Stimulated activated CD8-positive, alpha-beta memory T cell treated with anti-CD3 and anti-CD28 coated beads, Interleukin-12 subunit alpha, Interleukin-12 subunit beta, amount 100 ng/mL, for 24 hours (primary cell): ENCODE results near the gene IMMP2L.
"Not testable (repeated sequence)": the region's sequence is repeated elsewhere in the genome, so short reads cannot be mapped to it uniquely, and the experiment has no call there.

ENCODE experiments used
- DNase-seq: peaks from one replicate; pipeline ENCODE4 v3.0.0-alpha.2; 2020; ENCODE audit errors: extremely low read depth

IMMP2L gene

DNA sequence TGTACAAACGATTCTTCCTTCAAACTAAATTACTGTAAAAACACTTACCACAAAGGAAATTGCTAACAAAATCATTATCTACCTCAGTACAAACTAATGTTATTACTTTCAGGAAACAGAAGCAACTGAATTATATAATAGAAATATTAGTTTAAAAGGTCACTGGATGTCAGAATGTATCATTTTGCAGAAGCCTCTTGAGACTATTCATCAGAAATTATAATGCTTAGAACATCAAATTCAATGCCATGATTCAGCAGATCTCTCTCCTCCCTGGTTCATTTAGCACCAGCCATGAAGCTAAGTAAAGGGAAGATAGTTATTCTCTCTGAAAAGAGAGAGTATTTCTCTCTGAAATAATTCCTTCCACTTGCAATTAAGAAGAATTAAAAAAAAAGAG lies 223.3 kb downstream of the IMMP2L start:
- no peak for DNase-seq

DNA sequence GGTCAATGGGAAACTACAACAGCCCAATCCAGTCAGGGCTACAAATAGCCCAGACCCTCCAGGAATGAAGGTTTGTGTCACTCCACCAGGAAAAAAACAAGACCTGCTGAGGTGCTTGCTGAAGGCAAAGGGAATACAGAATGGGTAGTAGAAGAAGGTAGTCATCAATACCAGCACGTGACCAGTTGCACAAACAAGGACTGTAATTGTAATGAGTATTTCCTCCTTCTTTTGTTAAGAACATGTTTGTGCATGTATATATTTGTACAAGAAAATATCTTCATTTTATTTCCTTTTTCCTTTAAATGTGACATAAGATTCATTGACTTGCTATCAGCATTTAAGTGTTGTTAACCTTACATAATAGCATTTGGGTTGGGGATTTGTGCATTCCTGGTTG lies 229.3 kb downstream of the IMMP2L start:
- no peak for DNase-seq

DNA sequence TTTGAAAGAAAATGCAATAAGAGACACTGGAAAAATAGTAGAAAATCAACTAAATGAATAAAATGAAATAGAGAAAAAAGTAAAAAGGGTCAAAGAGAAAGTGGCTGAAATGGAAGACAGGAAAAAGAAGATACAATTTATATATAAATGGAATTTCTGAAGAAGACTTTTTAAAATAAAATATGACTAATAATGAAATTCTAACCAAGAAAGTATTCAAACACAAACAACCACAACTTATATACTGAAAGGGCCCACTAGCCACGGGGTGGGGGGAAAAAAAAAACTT lies 232.1 kb downstream of the IMMP2L start:
- DNase-seq: no peak

DNA sequence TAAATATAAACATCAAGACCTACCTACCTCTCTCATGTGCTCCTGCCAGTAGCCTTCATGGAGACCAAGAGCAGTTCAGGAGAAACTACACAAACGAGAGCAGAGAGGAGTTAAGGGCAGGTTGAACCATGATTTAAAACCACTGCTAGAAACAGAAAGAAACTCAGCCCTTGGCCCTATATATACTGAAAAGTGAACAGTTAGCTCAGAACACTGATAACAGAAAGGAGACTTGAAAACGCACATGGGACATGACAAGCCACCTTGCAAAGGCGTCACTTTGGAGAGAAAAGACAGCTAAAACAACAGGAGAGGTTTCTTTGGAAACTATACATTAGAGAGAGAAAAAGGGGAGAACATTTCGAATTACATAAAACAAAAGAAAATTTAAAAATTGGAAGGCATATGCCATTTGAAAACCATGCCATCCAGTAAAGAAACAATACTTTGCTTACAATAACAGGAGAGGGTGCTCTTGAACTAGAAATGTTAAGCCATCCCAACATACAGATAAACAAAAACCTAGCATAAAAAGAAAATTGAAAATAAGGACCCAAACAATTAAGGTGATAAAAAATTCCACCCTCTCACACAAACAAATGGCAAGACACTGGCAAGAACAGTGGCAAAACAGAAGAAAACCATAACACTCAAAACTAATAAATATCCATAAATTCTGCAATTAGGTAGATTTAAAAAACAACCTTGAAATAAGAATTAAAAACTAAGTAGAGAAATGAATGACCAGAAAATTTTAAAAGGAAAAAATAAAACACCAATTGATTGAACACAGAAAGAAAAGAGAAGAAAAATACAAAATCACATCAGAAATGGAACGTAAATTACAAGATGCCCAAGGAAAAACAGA lies 232.7 kb downstream of the IMMP2L start:
- no peak for DNase-seq

DNA sequence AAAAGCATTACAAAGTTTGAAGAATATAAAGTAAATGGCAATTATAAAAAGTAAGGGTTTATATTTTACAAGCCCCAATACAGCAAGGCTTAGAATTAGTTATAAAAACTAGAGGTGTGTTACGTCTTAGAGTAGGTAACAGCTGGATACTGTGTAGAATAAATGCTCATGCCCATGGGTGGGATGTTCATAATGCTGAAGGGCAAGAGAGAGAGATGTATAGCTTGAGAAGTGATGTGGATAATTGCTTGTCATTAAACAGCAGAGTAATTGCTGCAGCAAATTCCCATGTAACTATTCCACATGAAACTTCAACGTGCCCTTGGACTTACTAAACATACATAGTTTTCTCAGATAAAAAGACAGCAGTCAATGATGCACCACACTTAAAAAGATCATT lies 233.8 kb downstream of the IMMP2L start:
- DNase-seq: no peak

DNA sequence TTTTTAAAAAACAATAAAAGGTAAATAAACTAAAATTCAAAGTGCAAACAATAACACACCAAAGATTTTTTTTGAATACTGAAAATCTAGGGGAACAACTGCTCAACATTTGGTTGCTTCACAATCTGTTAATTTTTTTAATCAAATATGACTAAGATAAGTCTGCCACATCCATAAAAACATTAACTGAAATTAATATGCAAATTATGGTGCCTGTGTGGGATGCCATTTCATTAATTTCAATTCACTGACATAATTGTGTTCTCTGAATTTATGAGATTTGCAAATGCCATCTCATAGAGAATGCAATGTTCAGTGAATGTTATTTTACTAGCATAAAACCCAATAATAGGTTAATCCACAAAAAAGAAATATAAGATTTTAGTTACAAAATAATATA lies 237.5 kb downstream of the IMMP2L start:
- DNase-seq: no peak

DNA sequence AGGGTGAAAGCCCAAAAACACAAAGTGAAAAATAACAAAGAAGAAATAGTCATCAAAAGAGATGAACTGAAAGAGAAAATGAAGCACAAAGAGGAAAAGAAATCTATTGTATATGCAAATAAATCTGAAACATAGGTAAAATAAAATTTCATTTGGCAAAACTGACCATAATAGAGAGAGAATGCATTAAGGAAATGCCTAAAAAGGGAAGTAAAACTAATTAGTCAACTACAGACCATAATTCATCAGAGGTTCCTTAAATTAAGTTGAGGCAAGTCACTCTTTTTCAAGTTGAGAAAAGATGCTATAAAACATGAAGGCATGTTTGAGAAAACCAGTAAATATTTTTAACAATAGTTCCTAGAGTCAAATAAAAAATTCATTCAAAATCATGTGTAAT lies 238.1 kb downstream of the IMMP2L start:
- DNase-seq: no peak

DNA sequence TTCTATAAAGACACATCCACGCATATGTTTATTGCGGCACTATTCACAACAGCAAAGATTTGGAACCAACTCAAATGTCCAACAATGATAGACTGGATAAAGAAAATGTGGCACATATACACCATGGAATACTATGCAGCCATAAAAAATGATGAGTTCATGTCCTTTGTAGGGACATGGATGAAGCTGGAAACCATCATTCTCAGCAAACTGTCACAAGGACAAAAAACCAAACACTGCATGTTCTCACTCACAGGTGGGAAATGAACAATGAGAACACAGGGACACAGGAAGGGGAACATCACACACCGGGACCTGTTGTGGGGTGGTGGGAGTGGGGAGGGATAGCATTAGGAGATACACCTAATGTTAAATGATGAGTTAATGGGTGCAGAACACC lies 238.6 kb downstream of the IMMP2L start:
- not testable (repeated sequence) for DNase-seq

DNA sequence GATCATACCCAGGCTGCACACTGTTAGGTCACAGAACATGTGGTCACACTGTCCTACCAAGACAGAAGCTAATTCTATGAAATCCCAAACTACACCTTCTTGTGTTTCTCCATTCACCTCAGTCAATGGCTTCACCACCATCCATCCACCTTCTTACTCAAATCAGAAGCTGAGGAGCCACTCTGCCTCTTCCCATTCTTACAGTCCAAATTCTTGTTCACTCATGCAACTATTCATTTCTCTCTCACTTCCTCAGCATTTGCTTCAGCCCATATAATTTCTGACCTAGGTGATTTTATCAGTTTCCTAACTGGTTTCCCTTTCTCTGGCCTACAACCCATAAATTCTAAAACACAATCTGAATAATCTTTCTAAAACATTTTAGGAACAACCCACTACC lies 242.2 kb downstream of the IMMP2L start:
- no peak for DNase-seq

DNA sequence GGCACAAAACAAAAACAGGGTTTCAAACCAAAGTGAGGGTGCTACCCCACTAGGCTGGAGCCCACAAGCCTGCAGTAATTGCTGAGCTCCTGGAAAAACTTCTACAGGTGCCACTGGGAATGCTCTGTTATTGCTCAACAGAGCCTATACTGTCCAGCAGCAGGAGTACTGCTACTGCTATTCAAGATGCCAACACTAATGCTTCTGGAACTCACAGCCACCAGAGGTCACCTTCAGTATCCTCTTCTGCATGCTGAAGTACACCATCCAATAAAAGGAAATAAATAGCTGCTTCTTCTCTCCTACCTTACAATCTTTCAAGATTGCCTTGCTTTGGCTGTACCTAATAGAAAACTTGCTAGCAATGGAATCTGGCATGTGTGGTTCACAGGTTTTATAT lies 249.3 kb downstream of the IMMP2L start:
- no peak for DNase-seq

DNA sequence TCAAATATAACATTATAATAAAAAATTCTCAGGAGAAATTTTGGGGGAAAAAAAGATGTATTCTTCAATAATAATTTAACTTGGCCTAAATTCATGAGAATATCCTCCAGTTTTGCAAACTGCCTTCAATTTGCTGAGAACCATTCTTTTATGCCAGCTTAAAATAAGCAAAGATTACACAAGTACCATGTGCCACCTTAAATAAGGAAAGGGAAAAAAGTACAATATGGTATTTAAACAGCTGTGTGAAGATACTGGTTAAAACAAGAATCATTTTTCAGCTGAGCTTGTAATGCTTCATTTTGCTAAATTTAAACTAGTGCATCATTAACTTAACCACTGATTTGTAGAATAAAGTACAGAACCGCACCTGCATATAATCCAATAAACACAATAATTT lies 253.6 kb downstream of the IMMP2L start:
- DNase-seq: no peak

DNA sequence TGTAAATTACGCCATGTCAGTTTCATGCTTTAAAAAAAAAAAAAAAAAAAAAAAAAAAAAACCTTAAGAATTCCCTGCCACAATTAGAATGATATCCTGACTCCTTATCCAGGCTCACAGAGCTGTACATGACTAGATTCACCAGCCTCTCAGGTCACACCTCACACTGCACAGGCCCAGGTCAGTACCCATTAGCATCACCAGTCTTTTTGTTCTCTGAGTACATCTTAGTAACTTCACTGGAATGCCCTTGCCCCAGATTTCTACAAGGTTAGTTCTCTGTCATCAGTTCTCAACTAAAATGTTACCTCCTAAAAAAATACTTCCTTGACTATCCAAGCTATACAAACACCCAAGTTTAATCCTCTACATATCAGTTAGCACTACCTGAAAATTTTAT lies 260.4 kb downstream of the IMMP2L start:
- no peak for DNase-seq

DNA sequence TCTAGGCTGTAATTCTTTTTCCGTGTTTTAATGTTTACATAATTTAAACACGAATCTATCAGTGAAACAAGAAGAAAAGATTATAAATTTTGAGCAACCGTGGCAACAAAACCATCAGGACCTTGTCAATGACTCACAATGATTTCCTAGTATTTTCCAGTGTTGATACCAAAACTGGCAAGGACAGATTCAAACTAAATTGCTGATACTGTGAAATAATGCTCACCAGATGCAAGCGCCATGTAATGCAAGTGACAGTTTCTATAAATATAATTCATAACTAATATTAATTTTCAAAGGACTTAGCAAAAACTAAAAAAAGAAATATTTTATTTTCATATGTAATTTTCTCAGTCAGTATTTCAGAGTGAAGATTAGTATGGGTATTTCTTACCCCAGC lies 267.8 kb downstream of the IMMP2L start:
- DNase-seq: no peak

DNA sequence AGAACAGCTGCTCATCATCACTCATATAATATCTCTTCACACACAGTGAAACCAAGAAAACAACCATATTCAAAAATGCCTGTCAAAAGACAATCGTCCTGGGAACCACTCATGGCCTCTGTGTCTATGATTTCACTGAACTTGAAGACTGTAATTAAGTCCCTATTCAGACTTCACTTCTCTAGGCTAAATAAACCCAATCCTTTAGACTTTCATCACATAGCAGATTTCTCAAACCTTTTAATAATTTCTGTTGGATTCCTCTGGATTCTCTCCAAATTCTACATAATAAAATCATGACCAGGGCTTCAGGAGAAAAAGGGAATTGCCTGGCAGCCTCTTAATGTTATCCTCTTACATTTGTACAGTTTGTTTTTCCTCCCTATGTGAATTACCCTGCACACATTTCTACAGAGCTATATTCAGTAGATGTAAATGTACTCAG lies 270.2 kb downstream of the IMMP2L start:
- no peak for DNase-seq

DNA sequence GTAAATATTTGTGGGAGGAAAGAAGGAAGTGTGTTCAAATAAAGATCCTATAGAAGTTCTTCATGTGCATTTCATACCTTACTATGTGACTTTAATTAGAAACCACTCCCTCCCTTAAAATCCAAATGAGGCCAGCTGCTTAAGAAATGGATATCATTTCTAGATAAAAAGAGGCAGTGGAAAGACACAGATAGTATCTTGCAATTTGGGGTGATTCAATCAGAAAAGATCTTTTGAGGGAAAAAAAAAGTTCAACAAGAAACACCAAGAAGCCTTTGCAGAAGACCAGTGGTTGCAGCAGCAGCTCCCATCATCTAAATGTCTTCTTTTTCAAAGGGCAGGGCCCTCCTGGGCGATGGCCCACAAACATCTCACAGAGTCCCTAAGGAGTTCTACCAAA lies 271.3 kb downstream of the IMMP2L start:
- no peak for DNase-seq

DNA sequence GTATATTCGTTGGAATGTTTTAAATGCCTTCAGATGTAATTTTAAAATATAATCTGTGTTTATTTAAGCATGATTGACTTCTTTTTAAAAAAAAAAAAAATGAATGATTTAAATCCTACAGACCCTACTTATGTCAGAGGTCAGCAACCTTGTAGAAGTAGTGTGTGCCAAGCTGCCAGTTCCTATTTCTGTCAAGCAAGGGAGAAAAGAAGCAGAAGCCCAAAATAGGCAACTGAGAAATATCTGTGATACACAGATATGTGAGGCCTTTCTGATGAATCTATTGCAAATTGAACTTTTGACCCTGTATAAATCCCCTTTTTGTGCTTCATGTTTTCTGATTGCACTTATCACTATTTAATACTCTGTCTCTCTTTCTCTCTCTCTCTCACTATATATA lies 271.9 kb downstream of the IMMP2L start:
- DNase-seq: no peak

DNA sequence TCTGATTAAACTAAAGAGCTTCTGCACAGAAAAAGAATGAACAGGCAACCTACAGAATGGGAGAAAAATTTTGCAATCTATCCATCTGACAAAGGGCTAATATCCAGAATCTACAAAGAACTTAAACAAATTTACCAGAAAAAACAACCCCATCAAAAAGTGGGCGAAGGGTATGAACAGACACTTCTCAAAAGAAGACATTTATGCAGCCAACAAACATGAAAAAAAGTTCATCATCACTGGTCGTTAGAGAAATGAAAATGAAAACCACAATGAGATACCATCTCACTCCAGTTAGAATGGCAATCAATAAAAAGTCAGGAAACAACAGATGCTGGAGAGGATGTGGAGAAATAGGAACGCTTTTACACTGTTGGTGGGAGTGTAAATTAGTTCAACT lies 273.9 kb downstream of the IMMP2L start:
- not testable (repeated sequence) for DNase-seq

DNA sequence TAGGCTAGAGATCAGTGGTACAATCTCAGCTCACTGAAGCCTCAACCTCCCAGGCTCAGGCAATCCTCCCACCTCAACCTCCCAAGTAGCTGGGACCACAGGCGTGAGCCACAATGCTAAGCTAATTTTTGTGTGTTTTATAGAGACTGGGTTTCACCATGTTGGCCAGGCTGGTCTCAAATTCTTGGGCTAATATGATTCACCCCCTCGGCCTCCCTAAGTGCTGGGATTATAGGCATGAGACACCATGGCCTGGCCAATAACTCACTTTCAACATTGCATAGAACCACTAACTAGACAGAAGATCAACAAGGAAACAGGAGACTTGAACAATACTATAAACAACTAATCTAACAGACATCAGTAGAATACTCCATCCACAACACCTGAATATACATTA lies 279.7 kb downstream of the IMMP2L start:
- DNase-seq: no peak

DNA sequence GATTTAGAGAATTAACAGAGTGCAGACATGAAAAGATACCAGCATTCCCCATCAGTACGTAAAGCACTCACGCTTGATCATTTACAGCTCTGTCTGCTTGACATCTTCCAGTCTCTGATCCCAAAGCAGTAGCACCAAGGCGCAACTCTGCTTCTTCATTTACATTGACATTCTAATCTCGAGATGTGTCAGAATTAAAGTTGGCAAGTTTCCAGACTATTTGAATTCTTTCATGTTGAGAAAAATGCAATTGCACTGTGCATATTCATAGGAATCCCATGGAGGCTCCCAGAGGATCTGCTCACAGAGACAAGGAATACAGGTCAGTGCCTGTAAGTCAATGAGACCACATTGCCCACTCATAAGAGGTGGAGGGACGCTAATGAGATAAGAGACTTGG lies 287.4 kb downstream of the IMMP2L start:
- DNase-seq: no peak

DNA sequence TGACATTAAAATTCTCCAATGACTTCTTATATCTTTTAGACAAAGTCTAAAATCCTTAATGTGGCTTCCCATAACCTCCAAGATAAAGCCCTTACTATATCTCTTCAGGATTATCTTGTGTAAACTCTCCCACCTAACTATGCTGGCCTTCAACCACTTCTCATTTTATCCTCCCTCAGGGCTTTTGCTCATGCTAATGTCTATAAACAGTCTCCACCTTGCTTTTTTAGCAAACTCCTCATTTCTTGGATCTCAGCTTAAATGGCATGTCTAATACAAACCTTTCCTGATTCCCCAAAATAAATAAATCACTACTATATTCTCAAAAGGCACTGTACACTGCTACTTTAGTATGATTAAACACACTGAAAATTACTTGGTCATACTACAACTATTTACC lies 290.2 kb downstream of the IMMP2L start:
- DNase-seq: no peak

DNA sequence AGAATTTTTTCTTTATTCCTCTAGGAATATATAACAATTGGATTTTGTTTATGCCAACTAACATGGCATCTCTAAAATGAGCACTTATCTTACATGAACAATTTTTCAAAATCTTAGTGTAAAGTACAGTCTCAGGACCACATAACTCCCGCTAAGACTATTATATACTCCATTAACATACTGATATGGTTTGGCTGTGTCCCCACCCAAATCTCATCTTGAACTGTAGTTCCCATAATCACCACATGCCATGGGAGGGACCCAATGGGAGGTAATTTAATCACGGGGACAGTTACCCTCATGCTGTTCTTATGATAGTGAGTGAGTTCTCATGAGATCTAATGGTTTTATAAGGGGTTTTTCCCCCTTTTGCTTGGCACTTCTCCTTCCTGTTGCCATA lies 291.5 kb downstream of the IMMP2L start:
- not testable (repeated sequence) for DNase-seq

DNA sequence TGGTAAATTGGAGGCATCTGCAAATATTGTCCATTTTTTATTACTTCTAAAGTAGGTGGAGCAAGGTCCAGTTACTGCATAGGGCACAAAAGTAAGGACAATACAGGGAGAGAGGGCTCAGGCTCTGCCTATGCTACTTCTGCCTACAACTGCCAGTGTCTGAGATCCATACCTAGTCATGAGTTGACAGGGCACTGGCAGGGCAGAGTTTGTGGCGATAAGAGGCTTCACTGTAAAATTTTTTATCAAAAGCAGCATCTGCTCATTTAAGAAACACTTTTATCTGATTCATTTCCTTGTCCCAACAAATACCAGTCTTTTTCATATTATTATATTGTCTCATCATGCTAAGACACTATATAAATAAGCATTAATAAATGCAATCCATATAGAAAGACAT lies 293.4 kb downstream of the IMMP2L start:
- DNase-seq: no peak

DNA sequence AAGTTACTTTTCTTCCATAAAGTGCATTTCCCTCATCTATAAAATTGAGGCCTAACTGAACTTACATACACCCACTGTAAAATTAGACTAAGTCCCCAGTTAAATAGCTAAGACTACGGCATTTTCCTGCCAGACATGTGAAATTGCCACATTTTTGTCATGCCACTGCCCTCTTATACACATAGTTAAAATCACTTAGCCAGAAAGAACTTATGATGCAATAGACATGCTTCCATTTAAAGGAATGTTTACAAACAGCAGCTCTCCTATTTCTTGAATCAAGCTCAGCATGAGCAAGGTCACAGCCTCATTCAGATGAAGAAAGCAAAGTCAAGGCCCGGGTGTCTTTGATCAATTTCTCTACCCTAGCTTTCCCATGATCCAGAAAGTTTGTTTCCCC lies 295.7 kb downstream of the IMMP2L start:
- DNase-seq: no peak

DNA sequence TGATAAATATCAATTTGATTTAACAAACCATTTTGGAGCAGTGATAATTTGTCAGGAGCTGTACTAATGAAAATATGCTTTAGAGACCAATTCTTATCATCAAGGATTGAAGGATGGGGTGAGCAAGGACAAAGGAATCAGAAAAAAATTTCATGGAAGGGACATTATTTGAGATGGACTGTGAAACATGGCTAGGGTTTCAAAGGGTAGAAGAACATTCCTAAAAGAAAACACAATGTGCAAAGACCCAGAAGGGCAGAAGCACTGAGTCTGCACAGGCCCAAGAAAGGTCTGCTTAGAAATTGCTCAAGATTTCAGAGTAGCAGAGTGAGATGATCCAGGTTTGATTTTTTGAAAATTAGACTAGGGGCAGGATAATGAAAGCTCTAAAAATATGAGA lies 296.9 kb downstream of the IMMP2L start:
- no peak for DNase-seq
